Lower lobe of right lung (tissue), 2 donors: ENCODE data around the gene SLC19A2. TPM values are rescaled to one million over a fixed set of nuclear protein-coding genes. Genes with fewer than 3 reads are reported as not detected.

Experiments
- ATAC-seq, 2 donors: fragments of 200-7000 bp; cut with Tn5 transposase; one replicate each; pipeline ENCODE4 v1.9.1; 2020 to 2022; ENCODE audit warnings: mild to moderate bottlenecking in 2 of 2, moderate library complexity in 2 of 2
- DNase-seq: peaks from one replicate; pipeline ENCODE4 v3.0.0-alpha.2; 2020
- H3K27ac ChIP-seq: fragments of 200-600 bp; one replicate; pipeline ENCODE4 v1.8.0; 2022
- H3K27me3 ChIP-seq: fragments of 200-600 bp; one replicate; pipeline ENCODE4 v1.8.0; 2022; ENCODE audit warnings: low read depth
- H3K36me3 ChIP-seq: fragments of 200-600 bp; one replicate; pipeline ENCODE4 v1.8.0; 2022; ENCODE audit warnings: mild to moderate bottlenecking
- H3K4me1 ChIP-seq: fragments of 200-600 bp; one replicate; pipeline ENCODE4 v1.8.0; 2022
- H3K4me3 ChIP-seq: fragments of 200-600 bp; one replicate; pipeline ENCODE4 v1.8.0; 2022; ENCODE audit warnings: mild to moderate bottlenecking
- H3K9me3 ChIP-seq: fragments of 200-600 bp; one replicate; pipeline ENCODE4 v1.8.0; 2022
- CTCF ChIP-seq: fragments of 200-600 bp; IDR thresholded peaks from one replicate; pipeline ENCODE4 v1.8.0; 2022; ENCODE audit warnings: antibody characterized with exemption, mild to moderate bottlenecking
- intact Hi-C: fragments of 100-400 bp; cut with DNase I; formaldehyde crosslinking; loops from one replicate; pipeline ENCODE4 v1.11.0; 2022
- total RNA-seq: library from RNA; stranded (reverse); fragmentation: NEBNext Ultra II Directional; extraction: Animal tissue kit (Norgen Biotek cat#: 25700); gene quantifications from one replicate; pipeline ENCODE4 v1.2.1, GENCODE V29; 2021
- donor health status: DM: no; HTN: yes; CAD: no; lungs with severe emphysema.

Gene SLC19A2
- total RNA-seq, 1 donor from 2014 or later, result 11.1 TPM

- intact Hi-C loops, result no loop called here
- Histone ChIP-seq H3K36me3 (peaks cover 19% of the 10 kb centered on the region), H3K27ac (no peak overlapping the region), H3K4me3 (no peak overlapping the region), H3K9me3 (no peaks in the 10 kb centered on the region), H3K4me1 (peaks cover 8% of the 10 kb centered on the region), H3K27me3 (no peaks in the 10 kb centered on the region)
- DNase-seq (no peak), ATAC-seq (peak in 1 of 2 donors; percentile 6)
- TF ChIP-seq CTCF, result no peak
These were observed 7.6 kb downstream of the SLC19A2 start for GRCh38 chr1:169478094-169478672.

GRCh38 chr1:169475806-169476387 lies 9.8 kb downstream of the SLC19A2 start:
- intact Hi-C loops, result no loop called here
- Histone ChIP-seq H3K36me3 (peaks cover 19% of the 10 kb centered on the region), H3K27ac (no peak overlapping the region), H3K4me3 (no peak overlapping the region), H3K4me1 (no peaks in the 10 kb centered on the region), H3K27me3 (no peaks in the 10 kb centered on the region), H3K9me3 (no peaks in the 10 kb centered on the region)
- DNase-seq, result no peak
- ATAC-seq, result no peak
- no peak for TF ChIP-seq CTCF

GRCh38 chr1:169474302-169474995 lies 11.3 kb downstream of the SLC19A2 start:
- Histone ChIP-seq H3K36me3 (peaks cover 19% of the 10 kb centered on the region), H3K27ac (no peak overlapping the region), H3K9me3 (no peaks in the 10 kb centered on the region), H3K4me1 (no peaks in the 10 kb centered on the region), H3K27me3 (no peaks in the 10 kb centered on the region), H3K4me3 (no peak overlapping the region)
- no peak for TF ChIP-seq CTCF
- no peak for DNase-seq
- intact Hi-C loops, result no loop called here
- no peak for ATAC-seq

DNA sequence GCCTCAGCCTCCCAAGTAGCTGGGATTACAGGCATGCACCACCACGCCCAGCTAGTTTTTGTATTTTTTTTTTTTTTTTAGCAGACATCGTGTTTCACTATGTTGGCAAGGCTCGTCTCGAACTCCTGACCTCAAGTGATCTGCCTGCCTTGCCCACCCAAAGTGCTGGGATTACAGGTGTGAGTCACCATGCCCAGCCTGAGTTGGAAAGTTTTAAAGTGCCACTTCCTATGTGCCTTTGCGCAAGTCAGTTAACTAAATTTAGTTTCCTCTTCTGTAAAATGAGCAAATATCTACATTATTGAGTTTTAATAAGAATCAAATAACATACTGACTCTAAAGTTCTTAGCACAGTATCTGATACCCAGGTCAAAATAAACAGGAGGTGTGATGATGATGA lies 12.4 kb downstream of the SLC19A2 start:
- H3K27ac ChIP-seq, result no peak overlapping the region
- H3K4me1 ChIP-seq, result no peaks in the 10 kb centered on the region
- DNase-seq (no peak), ATAC-seq (peak in 1 of 2 donors; percentile 58)
- no peaks in the 10 kb centered on the region for H3K9me3 ChIP-seq
- peaks cover 27% of the 10 kb centered on the region for H3K36me3 ChIP-seq
- intact Hi-C loops, result no loop called here
- no peak overlapping the region for H3K4me3 ChIP-seq
- no peaks in the 10 kb centered on the region for H3K27me3 ChIP-seq
- no peak for TF ChIP-seq CTCF

- H3K27ac ChIP-seq, result no peak overlapping the region
- TF ChIP-seq CTCF, result no peak
- intact Hi-C loops, result no loop called here
These were observed 13.0 kb downstream of the SLC19A2 start for GRCh38 chr1:169472738-169473137.

More at GRCh38 chr1:169472738-169473137, 13.0 kb downstream of the SLC19A2 start:
- no peak for DNase-seq
- no peaks in the 10 kb centered on the region for H3K4me1 ChIP-seq
- H3K9me3 ChIP-seq, result no peaks in the 10 kb centered on the region
- peak in 1 of 2 donors; percentile 56 for ATAC-seq
- no peak overlapping the region for H3K4me3 ChIP-seq
- peaks cover 33% of the 10 kb centered on the region for H3K36me3 ChIP-seq
- H3K27me3 ChIP-seq, result no peaks in the 10 kb centered on the region
